KBM-7 (cell line): ENCODE measurements around the gene IGFBP6.

ENCODE experiments used
- DNase-seq: peaks from one replicate; pipeline ENCODE4 v3.0.0-alpha.2; 2015
- in situ Hi-C: fragments of 300-500 bp; cut with MboI; formaldehyde crosslinking; loops from 2 replicates; pipeline ENCODE4 v1.14.3; 2020; ENCODE audit warnings: low sequenced_read_pairs, low pct_unique_long_range_greater_than_20kb, mixed read lengths

IGFBP6 gene

DNA sequence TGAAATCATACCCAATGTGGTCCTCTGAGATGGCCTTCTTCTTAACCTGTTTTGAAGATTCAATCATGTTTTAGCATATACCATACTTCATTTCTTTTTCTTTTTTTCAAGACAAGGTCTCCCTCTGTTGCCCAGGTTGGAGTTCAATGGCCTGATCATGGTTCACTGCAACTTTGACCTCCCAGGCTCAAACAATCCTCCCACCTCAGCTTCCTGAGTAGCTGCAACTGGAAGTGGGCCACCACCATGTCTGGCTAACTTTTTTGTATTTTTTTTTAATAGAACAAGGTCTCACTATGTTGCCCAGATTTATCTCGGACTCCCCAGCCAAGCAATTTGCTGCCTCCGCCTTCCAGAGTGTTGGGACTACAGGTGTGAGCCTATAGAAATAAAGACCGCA lies 36.3 kb downstream of the IGFBP6 start:
- DNase-seq, result no peak
- in situ Hi-C loops, result no loop called here

- DNase-seq, result no peak
- in situ Hi-C loops, result no loop called here
These were observed 45.9 kb downstream of the IGFBP6 start for GRCh38 chr12:53143355-53143754.

DNA sequence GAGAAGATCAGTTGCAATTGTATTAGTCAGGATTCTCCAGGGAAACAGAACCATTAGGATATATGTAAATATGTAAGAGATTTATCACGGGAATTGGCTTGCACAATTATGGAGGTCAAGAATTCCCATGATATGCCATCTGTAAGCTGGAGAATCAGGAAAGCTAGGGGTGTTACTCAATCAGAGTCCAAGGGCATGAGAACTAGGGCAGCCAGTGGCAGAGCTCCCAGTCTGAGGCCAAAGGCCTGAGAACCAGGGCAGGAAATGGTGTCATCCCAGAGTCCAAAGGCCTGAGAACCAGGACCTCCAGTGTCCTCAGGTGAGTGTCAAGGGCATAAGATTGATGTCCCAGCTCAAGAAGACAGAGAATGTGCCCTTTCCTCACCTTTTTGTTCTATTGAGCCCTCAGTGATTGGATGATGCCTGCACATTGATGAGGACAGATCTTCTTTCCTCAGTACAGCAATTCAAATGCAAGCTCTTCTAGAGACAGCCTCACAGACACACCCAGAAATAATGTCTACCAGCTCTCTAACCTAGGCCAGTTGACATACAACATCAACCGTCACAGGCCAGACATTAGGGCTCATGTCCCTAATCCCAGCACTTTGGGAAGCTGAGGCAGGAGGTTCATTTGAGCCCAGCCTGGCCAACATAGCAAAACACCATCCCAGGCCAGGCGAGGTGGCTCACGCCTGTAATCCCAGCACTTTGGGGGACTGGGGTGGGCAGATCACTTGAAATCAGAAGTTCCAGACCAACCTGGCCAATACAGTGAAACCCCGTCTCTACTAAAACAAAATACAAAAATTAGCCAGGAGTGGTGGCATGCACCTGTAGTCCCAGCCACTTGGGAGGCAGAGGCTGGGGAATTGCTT lies 48.2 kb downstream of the IGFBP6 start:
- no peak for DNase-seq
- in situ Hi-C loops, result no loop called here

DNA sequence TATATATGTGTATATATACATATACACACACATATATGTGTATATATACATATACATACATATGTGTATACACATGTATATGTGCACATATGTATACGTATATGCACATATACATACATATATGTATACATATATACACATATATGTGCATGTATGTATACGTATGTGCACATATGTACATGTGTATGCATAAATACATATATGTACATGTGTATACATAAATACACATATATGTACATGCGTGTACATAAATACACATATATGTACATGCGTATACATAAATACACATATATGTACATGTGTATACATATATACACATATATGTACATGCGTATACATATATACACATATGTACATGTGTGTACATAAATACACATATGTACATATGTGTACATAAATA lies 49.7 kb downstream of the IGFBP6 start:
- DNase-seq, result no peak
- in situ Hi-C loops, result no loop called here

- DNase-seq, result no peak
- in situ Hi-C loops, result no loop called here
These were observed 50.2 kb downstream of the IGFBP6 start for GRCh38 chr12:53147653-53148052.

DNA sequence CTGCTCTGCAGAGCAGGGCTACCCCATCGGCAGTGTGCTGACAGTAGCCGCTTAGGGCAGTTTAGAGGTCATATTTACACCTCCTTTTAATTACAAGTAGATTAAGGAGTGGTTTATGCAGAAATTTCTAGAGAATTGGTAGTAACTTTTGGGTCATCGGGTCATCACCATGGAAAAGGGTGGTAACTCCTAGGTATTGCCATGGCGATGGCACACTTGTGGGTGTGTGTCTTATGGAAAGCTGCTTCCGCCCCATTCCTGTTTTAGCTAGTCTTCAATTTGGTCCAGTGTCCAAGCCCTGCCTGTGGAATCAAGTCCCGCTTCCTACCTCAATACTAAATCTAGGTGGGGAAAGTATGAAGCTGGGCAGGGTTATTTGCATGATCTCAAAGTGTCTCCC lies 53.6 kb downstream of the IGFBP6 start:
- DNase-seq, result no peak
- in situ Hi-C loops, result no loop called here
